GM18907 (cell line): ENCODE measurements around the gene ATP10D.

Experiments
- ATAC-seq: cut with Tn5 transposase; IDR thresholded peaks from one replicate; pipeline ENCODE4 v1.9.1; 2021; ENCODE audit warnings: mild to moderate bottlenecking, moderate library complexity; ENCODE audit not compliant: unreplicated experiment

The ATP10D gene

GRCh38 chr4:47572981-47573380 lies 87.9 kb downstream of the ATP10D start:
- ATAC-seq, result no peak

- ATAC-seq, result no peak
These were observed 92.9 kb downstream of the ATP10D start for GRCh38 chr4:47577779-47578553.

GRCh38 chr4:47579235-47579634 lies 94.2 kb downstream of the ATP10D start:
- ATAC-seq, result no peak

DNA sequence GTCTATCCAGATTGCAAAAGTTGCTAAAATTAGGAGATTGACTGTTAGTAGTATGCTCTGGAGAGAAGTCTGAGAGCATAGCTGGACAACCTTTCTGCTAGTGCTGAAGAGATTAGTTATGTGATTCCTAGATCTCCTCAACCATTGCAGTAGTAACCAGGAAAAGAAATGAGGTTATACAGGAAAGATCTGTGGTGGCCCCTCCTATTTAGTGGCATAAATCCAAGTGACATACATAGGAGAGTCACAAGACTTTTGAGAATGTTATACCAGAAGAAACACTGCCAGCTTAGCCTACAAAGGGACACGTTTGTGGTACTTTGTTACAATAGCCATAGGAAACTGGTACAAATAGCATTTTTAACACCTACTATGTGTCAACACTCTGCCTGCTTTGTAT lies 105.2 kb downstream of the ATP10D start:
- ATAC-seq, result no peak

DNA sequence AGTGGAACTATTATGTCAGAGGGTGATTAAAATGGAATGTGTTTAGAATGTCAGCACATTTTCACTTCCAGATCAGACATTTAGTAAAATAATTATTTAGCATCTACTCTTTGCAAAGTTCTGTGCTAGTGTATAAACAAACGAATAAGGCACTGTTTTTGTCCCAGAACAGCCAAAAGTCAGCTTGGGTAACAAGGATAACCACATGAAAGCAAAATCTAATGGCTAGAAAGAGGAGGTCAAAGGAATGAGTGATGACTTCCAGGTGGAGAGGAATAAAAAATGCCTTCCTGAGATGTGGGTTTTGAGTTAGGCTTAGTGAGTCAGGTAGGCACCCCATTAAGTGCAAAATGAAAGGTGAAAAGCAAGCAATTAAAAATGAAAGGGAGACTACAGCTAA lies 112.6 kb downstream of the ATP10D start:
- ATAC-seq, result no peak

- ATAC-seq, result no peak
These were observed 113.2 kb downstream of the ATP10D start for GRCh38 chr4:47598320-47598719.

DNA sequence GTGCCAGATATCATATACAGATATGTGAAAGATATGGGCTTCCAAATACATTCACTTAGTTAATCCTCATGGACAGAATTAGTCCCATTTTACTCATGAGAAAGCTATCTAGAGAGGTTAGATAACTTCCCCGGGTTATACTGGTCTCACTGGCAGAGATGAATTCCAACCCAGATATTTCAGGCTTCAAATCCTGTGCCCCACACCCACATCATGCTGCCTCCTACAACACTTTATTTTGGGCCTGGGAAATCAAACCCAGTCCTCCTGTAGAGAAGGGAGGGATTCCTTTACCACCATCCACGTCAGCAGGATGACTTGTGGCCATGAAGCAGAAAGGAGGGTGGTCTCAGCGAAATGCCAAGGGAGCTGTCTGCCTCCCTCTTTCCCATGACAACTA lies 113.8 kb downstream of the ATP10D start:
- no peak for ATAC-seq

GRCh38 chr4:47606482-47606881 lies 121.4 kb downstream of the ATP10D start:
- ATAC-seq, result no peak

GRCh38 chr4:47612116-47613023 lies 127.3 kb downstream of the ATP10D start:
- no peak for ATAC-seq

- ATAC-seq, result no peak
These were observed 130.3 kb downstream of the ATP10D start for GRCh38 chr4:47615385-47615784.

GRCh38 chr4:47617607-47618006 lies 132.5 kb downstream of the ATP10D start:
- peak; percentile 71 for ATAC-seq

DNA sequence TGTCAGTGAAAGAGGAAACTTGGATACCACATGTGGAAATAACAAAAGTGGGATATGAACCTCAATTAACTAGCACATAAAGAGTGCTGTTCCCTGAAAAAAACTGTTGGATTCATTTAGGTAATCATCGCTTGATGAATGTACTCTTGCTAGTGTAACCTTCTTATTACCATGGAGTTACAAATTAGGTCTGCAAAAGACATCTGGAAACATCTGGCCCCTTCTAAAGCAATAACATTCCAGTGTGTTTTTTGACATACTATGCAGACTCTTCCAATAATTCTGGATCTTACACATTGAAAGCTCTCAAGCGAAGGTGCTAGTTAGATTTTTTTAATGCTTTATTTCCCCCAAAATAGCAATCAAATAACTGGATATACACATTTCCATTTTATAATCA lies 134.6 kb downstream of the ATP10D start:
- ATAC-seq, result no peak

DNA sequence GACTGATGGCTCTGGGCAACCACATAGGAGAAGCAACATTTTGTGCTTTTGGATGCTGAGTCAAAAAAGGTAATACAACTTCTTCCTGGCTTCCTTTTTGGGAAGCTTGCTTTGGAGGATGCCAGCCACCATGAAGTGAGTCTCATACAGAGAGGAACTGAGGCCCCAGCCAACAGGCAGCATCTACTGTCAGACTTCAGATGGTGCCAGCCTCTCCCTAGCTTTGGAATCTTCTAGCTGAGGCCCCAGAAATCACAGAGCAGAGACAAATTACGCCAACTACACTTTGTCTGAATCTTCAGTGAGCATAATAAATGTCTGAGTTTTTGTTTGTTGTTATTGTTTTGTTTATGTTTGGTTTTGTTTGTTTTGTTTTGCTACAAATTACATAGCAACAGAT lies 136.1 kb downstream of the ATP10D start:
- no peak for ATAC-seq

- no peak for ATAC-seq
These were observed 139.0 kb downstream of the ATP10D start for GRCh38 chr4:47624031-47624441.

DNA sequence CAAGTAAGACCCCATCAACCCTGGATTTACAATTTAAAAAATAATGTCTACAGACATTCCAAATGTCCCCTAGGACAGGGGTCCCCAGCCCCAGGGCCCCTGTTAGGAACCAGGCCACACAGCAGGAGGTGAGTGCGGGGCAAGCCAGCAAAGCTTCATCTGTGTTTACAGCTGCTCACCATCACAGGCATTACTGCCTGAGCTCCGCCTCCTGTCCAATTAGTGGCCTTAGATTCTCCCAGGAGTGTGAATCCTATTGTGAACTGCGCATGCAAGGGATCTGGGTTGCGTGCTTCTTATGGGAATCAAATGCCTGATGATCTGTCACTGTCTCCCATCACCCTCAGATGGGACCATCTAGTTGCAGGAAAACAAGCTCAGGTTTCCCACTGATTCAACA lies 146.1 kb downstream of the ATP10D start:
- no peak for ATAC-seq

DNA sequence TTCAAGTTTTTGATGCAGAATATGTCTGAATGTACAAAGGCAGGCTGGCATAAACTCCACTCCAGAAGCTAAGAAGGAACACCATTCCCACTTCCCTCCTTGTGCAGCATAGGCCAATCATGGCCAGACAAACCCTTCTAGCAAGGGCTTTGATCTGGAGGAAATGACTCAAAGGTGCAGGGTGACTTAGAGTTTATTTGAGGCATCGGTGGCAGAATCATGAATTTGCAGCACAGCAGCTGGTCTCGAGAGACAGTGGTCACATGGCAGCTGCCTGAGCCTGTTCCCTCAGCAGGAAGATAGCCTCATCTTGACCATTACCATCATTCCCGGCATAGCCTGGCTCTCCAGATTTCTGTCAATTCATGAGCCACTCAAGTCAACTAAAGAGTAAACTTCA lies 154.5 kb downstream of the ATP10D start:
- ATAC-seq, result no peak

DNA sequence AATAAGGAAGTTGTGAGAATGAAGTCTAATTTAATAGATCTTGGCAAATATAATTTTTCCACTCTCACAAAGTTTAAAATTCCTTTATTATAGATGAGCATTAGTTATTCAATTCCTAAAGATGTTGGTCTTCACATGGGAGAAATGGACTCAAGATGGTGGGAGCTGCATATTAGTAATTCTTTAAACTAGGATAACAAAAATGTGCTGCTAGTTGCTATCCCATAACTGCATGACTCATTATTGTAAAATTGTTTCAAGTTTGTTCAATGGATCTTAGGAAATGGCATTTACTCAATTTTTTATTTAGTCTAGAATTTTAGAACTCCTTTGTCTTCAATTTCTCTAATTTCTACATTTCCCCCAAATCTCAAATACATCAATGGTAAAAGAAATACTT lies 155.8 kb downstream of the ATP10D start:
- no peak for ATAC-seq

DNA sequence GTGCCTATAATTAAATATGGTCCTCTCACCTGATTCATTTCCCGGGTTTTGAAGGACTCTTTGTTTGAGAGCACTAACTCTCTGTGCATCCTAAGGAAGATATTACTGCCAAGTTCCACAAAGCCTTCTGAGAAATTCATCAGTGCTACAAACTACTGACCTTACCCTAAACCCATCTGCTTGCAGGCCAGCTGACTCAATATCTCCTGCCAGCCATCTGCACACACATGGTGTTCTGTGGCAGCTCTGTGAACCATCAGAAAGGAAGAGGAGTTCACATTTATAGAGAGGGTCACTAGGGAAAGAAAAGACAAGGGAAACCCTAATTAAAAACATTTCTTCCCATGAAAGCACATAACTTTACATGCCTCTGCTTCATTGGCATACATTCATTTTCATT lies 156.7 kb downstream of the ATP10D start:
- no peak for ATAC-seq

GRCh38 chr4:47642191-47642830 lies 157.2 kb downstream of the ATP10D start:
- ATAC-seq, result no peak
